H54 (cell line): ENCODE results near the gene CD200R1L.
A peak's percentile ranks its signal among the peaks of the same experiment; 100 is the strongest.
"Not testable (repeated sequence)": the region's sequence is repeated elsewhere in the genome, so short reads cannot be mapped to it uniquely, and the experiment has no call there.

Experiments
- DNase-seq: peaks from one replicate; pipeline ENCODE4 v3.0.0; 2011; ENCODE audit warnings: low spot score, mixed read lengths; ENCODE audit not compliant: insufficient read length
- FAIRE-seq: peaks from 3 replicates; lab custom pipeline; 2011; peaks lifted over from hg19 to GRCh38; lab: Jason Lieb, UNC
- POLR2A ChIP-seq: IDR thresholded peaks from 2 replicates; pipeline ENCODE4 v1.6.1; 2011; ENCODE audit warnings: low read depth, mild to moderate bottlenecking, low read length

Gene CD200R1L

DNA sequence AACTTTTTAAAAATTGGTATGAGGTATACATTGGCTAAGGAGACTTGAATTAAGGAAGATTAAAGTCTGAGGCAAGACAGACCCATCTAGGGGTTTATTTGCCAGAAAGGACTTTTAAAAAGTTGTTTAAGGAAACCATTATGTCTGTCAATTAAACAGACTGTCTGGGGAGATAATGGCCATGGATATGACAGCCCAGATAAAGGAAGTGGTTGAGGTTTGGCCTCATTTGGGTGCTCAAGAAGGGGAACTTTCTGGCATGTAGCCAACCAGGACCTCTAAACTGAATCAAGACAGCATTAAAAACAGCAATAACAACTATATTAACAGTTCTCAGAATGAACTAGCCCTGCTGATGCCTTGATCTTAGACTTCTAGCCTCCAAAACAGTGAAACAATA, 9.9 kb upstream of the CD200R1L start:
- TF ChIP-seq POLR2A, result no peak
- DNase-seq (no peak), FAIRE-seq (peak; percentile 15)

DNA sequence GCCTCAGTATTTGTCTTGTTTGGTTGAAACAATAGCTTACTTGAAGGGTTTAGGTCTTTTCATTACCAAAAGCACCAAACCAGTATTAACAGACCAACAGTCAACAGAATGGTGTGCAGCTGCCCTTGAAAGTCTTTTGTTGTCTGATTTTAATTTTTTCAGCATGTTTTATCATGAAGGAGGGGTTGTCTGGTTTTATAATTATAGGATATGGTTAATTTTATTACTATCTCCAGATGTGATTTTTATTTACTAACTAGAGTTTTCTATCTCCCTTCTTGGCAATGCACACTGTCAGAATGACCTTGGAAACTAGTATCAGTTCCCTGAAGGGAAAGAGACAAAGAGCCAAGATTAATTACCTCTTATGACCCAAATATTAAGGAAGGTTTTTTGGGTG, 9.2 kb upstream of the CD200R1L start:
- FAIRE-seq (no peak), DNase-seq (no peak)
- no peak for TF ChIP-seq POLR2A

DNA sequence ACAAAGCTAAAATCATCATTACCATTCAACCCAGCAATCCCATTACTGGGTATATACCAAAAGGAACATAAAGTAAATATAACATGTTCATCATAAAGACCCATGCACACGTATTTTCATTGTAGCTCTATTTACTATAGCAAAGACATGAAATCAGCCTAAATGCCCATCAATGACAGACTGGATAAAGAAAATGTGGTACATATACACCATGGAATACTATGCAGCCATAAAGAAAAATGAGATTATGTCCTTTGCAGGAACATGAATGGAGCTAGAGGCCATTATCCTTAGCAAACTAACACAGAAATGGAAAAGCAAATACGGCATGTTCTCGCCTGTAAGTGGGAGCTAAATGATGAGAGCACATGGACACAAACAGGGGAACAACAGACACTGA, 8.4 kb upstream of the CD200R1L start:
- DNase-seq, FAIRE-seq: not testable (repeated sequence)

DNA sequence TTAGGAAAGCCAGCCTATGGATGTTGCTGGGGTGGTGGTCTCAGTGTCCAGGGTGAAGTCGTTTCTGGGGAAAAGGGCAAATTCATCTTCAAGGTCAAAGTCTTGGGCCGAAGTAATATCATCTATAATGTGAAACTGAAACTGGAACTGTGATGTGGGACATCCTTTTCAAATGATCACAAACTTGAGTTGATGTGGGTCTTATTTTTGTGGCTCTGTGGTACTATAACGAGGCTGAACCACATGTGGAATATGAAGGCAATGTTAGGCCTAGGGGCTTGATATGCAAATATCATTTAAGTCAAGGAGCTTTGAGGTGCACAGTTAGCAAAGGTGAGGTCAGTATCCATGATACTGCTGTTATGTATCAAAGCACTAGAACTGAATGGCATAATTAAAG, 1.5 kb upstream of the CD200R1L start:
- FAIRE-seq (no peak), DNase-seq (no peak)
- TF ChIP-seq POLR2A, result no peak

DNA sequence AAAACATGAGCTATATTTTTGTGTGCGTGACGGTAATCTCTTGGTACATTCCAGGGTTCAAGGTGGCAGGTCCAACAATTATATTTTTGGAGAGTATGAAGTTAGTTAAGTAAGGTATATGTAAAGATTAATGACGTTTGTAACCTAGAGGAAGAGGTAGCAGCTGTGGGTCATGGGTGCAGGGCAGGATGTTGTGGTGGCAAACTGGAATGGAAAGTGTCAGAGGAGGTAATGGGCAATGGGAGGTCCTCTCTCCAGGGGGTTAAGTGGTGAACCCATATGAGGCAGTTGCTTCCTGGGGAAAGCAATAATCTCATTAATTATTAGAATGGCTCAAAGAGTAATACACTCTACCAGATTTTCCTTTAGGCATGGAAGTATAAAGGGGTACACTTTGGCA, 1.0 kb upstream of the CD200R1L start:
- DNase-seq (no peak), FAIRE-seq (no peak)
- TF ChIP-seq POLR2A, result no peak

DNA sequence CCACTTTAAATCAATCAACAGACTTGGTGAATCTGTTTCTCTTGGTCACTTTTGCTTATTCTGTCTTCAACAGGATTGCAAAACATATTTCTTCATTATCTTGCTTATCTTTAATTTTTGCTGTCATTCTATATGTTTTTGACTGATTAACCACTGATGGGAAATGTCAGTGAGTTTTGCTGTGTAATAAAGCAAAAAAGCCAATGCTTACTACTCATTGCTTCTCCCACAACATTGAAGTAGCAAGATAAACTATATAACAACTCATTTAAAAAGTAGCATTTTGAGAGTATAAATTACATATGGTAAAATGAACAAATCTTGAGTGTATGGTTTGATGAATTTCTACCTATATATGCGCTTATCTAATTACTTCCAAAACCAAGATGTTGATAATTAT, 892 bp downstream of the CD200R1L start:
- FAIRE-seq (no peak), DNase-seq (no peak)
- no peak for TF ChIP-seq POLR2A

DNA sequence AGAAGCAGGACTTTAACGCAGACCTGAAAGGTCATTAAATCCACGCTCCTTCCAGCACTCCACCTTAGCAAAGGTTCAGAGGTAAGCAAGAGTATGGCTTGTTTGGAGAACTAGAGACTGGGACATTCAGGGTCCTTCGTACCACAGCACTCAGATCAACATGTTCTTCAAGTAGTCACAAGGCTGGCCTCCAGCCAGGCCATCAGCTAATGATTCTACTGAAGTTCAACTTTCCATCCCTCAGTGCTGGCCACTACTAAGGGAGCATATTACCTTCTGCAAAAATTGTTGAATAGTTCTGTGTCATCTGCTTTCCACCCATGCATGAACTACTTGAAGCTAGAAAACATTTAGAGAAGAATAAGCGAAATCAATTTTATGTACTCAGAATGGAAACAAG, 17.6 kb downstream of the CD200R1L start:
- FAIRE-seq, result no peak
- TF ChIP-seq POLR2A, result no peak
- no peak for DNase-seq

DNA sequence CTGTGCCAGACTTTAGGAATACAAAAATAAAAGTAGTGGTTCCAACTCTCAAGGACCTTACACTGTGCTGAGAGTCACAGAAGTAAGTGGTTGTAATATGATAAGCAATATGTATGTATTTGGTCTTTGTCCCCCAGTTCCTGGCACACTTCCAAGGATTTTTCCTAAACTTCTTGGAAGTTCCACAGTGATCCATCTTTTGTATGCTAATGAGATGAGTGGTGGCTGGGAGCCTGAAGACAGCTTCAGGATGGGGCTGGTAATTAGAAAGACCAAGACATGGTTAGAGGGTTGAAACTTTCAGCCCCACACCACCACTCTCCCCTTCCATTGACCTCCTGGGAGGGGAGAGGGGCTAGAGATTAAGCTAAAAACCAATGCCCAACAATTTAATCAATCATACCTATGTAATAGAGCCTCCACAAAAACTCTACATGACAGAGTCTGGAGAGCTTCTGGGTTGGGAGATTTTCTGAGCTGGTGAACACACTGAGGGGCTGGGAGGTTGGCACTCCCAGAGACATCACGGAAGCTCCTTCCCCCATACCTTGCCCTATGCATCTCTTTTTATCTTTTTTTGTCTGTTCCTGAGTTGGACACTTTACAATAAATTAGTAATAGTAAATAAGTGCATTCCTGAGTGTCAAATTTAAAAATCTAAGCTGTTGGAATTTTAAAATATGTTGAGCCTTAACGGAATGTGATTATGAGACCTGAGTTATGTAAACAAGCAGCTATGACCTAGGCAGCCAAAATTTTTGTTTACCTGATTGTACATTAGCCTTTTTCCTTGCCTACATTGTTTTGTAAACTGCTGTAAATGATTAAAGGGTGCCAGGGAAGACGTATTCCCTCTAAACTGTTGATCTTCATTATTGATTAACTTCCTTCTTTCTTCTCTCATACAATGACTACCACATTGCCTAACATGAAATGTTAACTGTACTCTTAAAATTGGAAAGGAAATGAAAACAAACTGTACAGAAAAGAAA, 24.3 kb downstream of the CD200R1L start:
- DNase-seq (no peak), FAIRE-seq (no peak)
- TF ChIP-seq POLR2A, result no peak

DNA sequence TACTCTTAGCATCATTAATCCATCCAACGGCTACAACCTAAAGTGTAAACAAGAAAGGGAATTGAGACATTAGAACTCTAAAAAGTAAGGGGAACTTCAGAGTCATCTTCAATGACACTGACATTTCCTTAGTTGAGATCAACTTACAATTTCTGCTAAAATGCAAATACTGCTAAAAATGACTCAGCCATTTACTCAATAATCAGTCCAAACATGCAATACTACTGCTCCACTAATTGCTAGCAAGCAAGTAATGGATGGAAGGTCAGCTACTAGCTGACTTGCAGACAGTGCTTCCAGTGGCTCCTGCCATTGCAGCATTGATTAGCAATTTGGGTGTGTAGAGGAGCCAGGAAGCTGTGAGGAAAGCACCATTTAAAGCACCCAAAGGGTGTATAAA, 28.4 kb downstream of the CD200R1L start:
- no peak for FAIRE-seq
- TF ChIP-seq POLR2A, result no peak
- no peak for DNase-seq

DNA sequence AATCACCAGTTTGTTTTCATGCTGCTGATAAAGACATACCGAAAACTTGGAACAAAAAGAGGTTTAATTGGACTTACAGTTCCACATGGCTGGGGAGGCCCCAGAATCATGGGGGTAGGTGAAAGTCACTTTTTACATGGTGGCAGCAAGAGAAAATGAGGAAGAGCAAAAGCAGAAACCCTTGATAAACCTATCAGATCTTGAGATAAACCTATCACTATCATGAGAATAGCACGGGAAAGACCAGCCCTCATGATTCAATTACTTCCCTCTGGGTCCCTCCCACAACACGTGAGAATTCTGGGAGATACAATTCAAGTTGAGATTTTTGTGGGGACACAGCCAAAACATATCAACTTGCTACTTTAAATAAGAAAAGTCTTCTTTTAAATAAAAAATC, 28.9 kb downstream of the CD200R1L start:
- FAIRE-seq (no peak), DNase-seq (no peak)
- no peak for TF ChIP-seq POLR2A

DNA sequence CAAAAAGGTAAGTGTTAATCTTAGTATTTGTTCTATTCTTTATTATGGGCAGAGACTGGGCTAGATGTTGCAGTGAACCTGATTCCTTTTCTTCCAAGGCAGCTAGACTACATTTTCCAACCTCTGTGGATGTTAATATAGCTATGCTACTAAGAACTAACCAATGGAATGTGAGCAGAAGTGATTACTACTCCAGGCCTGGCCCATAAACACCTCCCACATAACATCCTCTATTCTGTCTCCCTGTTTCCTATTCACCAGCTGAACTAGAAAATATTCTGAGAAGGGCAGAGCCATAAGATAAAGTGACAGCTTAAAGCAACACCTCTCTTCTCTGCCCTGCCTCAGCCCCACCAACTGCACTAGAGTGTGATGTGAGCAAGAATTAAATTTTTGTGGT, 29.4 kb downstream of the CD200R1L start:
- no peak for DNase-seq
- no peak for FAIRE-seq
- no peak for TF ChIP-seq POLR2A

DNA sequence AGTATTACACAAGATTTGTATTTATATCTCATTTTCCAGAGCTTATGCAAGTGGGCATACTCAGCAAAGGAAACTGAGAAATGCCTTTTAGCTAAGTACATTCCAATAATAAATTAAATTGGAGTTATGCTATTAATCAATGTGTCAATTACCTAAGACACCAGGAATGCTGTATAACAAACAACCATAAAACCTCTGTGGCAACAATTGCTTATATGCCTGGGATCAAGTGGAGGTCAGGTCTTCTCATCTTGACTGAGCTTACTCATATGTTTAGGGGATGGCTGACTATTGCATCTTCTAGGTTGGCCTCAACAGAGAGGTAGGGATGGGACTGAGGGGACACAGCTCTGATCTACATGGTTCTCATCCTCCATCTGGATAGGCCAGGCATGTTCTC, 30.7 kb downstream of the CD200R1L start:
- no peak for DNase-seq
- no peak for FAIRE-seq
- TF ChIP-seq POLR2A, result no peak

DNA sequence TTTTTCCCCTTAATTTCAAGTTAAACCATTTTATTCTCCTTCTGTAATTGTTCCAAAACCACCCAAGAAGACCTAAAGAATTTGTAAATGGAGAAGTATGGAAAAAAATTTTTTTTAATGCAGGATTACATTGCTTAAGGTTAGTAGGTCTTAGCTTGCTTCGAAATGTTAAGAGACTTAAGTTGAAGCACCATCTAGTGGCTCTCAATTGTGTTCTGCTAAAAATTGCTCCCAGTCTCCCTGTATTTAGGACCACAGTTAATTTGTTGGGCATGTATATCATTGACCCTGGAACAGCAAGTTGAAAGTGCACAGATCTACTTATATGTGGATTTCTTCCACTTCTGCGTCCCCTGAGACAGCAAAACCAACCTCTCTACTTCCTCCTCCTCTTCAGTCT, 32.4 kb downstream of the CD200R1L start:
- peak; percentile 80 for FAIRE-seq
- DNase-seq, result peak; percentile 5
- TF ChIP-seq POLR2A, result no peak

DNA sequence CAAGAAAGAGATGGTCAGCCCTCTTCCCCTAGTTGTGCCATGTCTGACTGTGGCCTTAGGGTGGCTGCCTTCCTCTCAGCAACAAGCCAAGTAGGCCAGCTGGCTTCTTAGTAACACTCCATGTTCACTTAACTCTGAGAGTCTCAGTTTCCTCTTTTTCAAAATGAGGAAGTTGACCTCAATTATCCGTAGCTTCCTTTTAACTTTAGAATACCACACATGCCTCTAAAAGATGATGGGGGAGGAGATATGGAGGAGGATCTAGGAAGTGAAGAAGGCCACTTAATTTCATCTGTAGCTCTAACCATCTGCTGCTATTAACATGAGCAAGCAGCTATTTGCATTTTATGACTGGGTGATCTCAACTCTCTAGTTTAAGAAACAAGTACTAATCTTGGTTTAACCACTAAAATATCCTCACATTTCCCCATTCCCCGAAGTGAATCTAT, 32.9 kb downstream of the CD200R1L start:
- no peak for FAIRE-seq
- no peak for TF ChIP-seq POLR2A
- DNase-seq, result no peak

DNA sequence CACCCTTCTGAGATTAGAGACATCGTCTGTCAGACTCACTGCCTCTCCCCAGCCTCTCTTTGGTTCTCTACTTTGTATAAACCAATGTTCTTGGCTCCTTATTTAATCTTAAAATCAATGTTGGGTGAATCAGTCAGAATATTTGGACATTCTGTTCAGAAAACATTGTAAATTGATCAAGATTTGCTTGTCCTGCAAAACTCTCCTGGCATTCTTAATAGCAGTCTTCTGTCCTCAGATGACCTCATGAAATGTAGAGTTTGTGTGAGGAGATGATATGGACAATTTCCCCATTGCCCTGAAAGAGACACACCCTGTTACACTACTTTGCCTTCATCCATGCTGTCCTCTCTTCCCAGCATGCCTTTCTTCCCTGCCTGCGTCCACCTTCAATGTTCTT, 33.6 kb downstream of the CD200R1L start:
- no peak for TF ChIP-seq POLR2A
- FAIRE-seq, result no peak
- no peak for DNase-seq
